ENCODE measurements around the gene CYP3A7. TPM values are rescaled to one million over a fixed set of nuclear protein-coding genes. Genes with fewer than 3 reads are reported as not detected.

Gene CYP3A7
- polyA plus RNA-seq, 3 donors, result not detected

- Histone ChIP-seq H3K27ac (ENCODE audit: low read depth in 1 of 2, low read length in 2 of 2) (no peak overlapping the region), H2AFZ (ENCODE audit: insufficient read depth, low read depth, low read length, poor library complexity, severe bottlenecking) (no peak overlapping the region), H3K4me1 (ENCODE audit: control insufficient read depth in 1 of 2, insufficient read depth in 2 of 2, low read length in 2 of 2) (no peaks in the 10 kb centered on the region), H3K9me3 (replicated peaks in 1 of 2; ENCODE audit: control insufficient read depth in 1 of 2, insufficient read depth in 1 of 2, low read length in 2 of 2) (no peaks in the 10 kb centered on the region), H3K36me3 (replicated peaks in 1 of 2; ENCODE audit: control insufficient read depth in 1 of 2, insufficient read depth in 2 of 2, low read length in 2 of 2) (no peaks in the 10 kb centered on the region), H3K4me2 (replicated peaks; ENCODE audit: extremely low read depth, low read length, poor library complexity, severe bottlenecking) (no peak overlapping the region), H3K9ac (ENCODE audit: insufficient read depth, low read length, poor library complexity, severe bottlenecking) (no peak overlapping the region), H4K20me1 (ENCODE audit: insufficient read depth, low read length) (no peaks in the 10 kb centered on the region), H3K27me3 (ENCODE audit: control insufficient read depth in 2 of 2, insufficient read depth in 2 of 2, low read length in 2 of 2) (peaks cover 0 to 9% of the 10 kb centered on the region in 2 donors), H3K79me2 (ENCODE audit: insufficient read depth, low read length) (no peaks in the 10 kb centered on the region), H3K4me3 (replicated peaks in 1 of 3; ENCODE audit: low read depth in 2 of 3, low read length in 3 of 3) (no peak overlapping the region)
- Mint-ChIP-seq H3K9me3 (peaks cover 0 to 4% (median 2%) of the 10 kb centered on the region in 7 donors), H3K4me3 (no peak overlapping the region), H3K36me3 (no peaks in the 10 kb centered on the region), H3K4me1 (peaks cover 1% of the 10 kb centered on the region), H3K27ac (no peak overlapping the region), H3K27me3 (ENCODE audit: low read depth in 3 of 3) (peaks cover 8 to 17% (median 14%) of the 10 kb centered on the region in 3 donors)
- intact Hi-C loops (cut with micrococcal nuclease), result no loop called here
- no peak for TF ChIP-seq CTCF (IDR thresholded peaks at IDR 0.05)
- no peak for DNase-seq
- WGBS (ENCODE audit: insufficient coverage), result no CpG with 5 or more reads among the region's 2 CpGs
Measured at GRCh38 chr7:99768471-99768870, 33.5 kb upstream of the CYP3A7 start.

GRCh38 chr7:99767662-99768061 is 32.7 kb upstream of the CYP3A7 start:
- peaks cover 1% of the 10 kb centered on the region for H3K4me1 Mint-ChIP-seq
- Histone ChIP-seq H3K36me3 (replicated peaks in 1 of 2; ENCODE audit: control insufficient read depth in 1 of 2, insufficient read depth in 2 of 2, low read length in 2 of 2) (no peaks in the 10 kb centered on the region), H2AFZ (ENCODE audit: insufficient read depth, low read depth, low read length, poor library complexity, severe bottlenecking) (no peak overlapping the region), H3K27me3 (ENCODE audit: control insufficient read depth in 2 of 2, insufficient read depth in 2 of 2, low read length in 2 of 2) (peaks cover 0 to 9% of the 10 kb centered on the region in 2 donors), H3K4me3 (replicated peaks in 1 of 3; ENCODE audit: low read depth in 2 of 3, low read length in 3 of 3) (no peak overlapping the region), H3K9ac (ENCODE audit: insufficient read depth, low read length, poor library complexity, severe bottlenecking) (no peak overlapping the region), H3K4me1 (ENCODE audit: control insufficient read depth in 1 of 2, insufficient read depth in 2 of 2, low read length in 2 of 2) (no peaks in the 10 kb centered on the region), H3K27ac (ENCODE audit: low read depth in 1 of 2, low read length in 2 of 2) (no peak overlapping the region), H3K9me3 (replicated peaks in 1 of 2; ENCODE audit: control insufficient read depth in 1 of 2, insufficient read depth in 1 of 2, low read length in 2 of 2) (no peaks in the 10 kb centered on the region), H3K79me2 (ENCODE audit: insufficient read depth, low read length) (no peaks in the 10 kb centered on the region), H4K20me1 (ENCODE audit: insufficient read depth, low read length) (no peaks in the 10 kb centered on the region), H3K4me2 (replicated peaks; ENCODE audit: extremely low read depth, low read length, poor library complexity, severe bottlenecking) (no peak overlapping the region)
- no peak for DNase-seq
- TF ChIP-seq CTCF (IDR thresholded peaks at IDR 0.05), result no peak
- WGBS (ENCODE audit: insufficient coverage), result no CpG with 5 or more reads among the region's 1 CpG
- no peak overlapping the region for H3K4me3 Mint-ChIP-seq
- H3K27me3 Mint-ChIP-seq (ENCODE audit: low read depth in 3 of 3), result peaks cover 8 to 16% (median 14%) of the 10 kb centered on the region in 3 donors
- H3K36me3 Mint-ChIP-seq, result no peaks in the 10 kb centered on the region
- H3K9me3 Mint-ChIP-seq, result peaks cover 0 to 4% (median 2%) of the 10 kb centered on the region in 7 donors
- intact Hi-C loops (cut with micrococcal nuclease), result no loop called here
- H3K27ac Mint-ChIP-seq, result no peak overlapping the region

All from CD14-positive monocyte (primary cell).